ENCODE measurements around the gene CRISPLD2. TPM values are rescaled to one million over a fixed set of nuclear protein-coding genes. Genes with fewer than 3 reads are reported as not detected.

CRISPLD2 gene
- total RNA-seq, 4 donors from 2014 or later: 6.0 to 166 (median 24.2) TPM

GRCh38 chr16:84825896-84826557 lies 6.2 kb downstream of the CRISPLD2 start:
- Histone ChIP-seq H3K27me3 (peaks cover 0 to 35% (median 0%) of the 10 kb centered on the region in 4 donors), H3K9me3 (no peaks in the 10 kb centered on the region), H3K4me1 (peaks cover 0 to 85% (median 29%) of the 10 kb centered on the region in 3 donors), H3K27ac (peak overlapping the region; percentile 69 to 93 (median 92)), H3K36me3 (no peaks in the 10 kb centered on the region), H3K4me3 (peak overlapping the region in 1 of 4 donors; percentile 16)
- no peak for DNase-seq
- 59 to 83% methylated on average over 8 of the region's 8 CpGs for WGBS, 2 donors
- intact Hi-C loops (cut with DNase I): no loop called here
- TF ChIP-seq POLR2A (IDR thresholded peaks at IDR 0.05) (no peak), CTCF (IDR thresholded peaks at IDR 0.05) (no peak)

DNA sequence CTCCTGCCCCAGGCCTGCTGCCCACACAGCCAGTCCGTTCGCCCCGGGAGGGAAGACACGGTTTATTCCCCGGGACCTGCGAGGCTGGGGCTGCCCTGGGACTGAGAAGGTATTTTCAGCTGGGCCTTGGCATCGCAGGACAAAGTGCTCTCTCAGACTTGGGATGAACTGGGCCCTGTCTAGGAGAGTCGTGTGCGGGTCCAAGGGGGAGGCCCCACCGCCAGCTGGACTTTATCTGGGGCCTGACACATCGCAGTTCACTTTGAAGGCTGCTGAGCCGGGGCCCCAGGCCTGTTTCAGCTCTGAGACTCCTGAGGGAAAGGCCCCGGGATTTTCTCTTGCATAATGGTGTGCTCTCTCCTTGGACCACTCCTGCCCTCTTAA lies 6.8 kb downstream of the CRISPLD2 start:
- DNase-seq: no peak
- no peak for TF ChIP-seq POLR2A (IDR thresholded peaks at IDR 0.05)
- no peak for TF ChIP-seq CTCF (IDR thresholded peaks at IDR 0.05)
- WGBS, 2 donors: 47 to 74% methylated on average over 7 of the region's 13 CpGs
- Histone ChIP-seq H3K27me3 (peaks cover 0 to 29% (median 0%) of the 10 kb centered on the region in 4 donors), H3K27ac (peak overlapping the region; percentile 69 to 93 (median 92)), H3K4me1 (peaks cover 0 to 85% (median 29%) of the 10 kb centered on the region in 3 donors), H3K36me3 (no peaks in the 10 kb centered on the region), H3K9me3 (no peaks in the 10 kb centered on the region), H3K4me3 (peak overlapping the region in 1 of 4 donors; percentile 16)
- intact Hi-C loops (cut with DNase I): no loop called here

DNA sequence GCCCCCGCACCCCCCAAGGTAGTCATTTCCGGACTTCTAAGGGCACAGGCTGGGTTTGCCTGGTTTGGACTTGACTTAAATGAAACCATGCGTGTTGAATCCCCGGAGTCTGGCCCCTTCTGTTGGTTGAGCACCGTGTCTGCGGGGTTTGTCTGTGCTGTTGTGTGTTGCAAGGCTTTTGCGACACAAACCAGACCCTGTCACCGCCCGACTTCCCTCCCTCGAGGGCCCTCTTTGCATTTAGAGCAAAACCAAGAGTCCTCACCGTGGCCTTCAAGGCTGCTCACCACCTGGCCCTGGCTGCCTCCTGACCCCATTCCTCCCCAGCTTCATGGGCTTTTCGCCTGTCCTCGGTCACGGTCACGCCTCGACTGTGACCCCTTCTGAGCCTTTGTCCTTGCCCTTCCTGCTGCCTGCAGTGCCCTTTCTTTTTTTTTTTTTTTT lies 7.4 kb downstream of the CRISPLD2 start:
- WGBS, 2 donors: 66 to 82% methylated on average over 13 to 16 of the region's 16 CpGs
- peak overlapping the region in 1 of 4 donors; percentile 31 for H3K4me3 ChIP-seq
- DNase-seq: no peak
- H3K27ac ChIP-seq: peak overlapping the region; percentile 69 to 93 (median 92)
- H3K9me3 ChIP-seq: no peaks in the 10 kb centered on the region
- TF ChIP-seq CTCF (IDR thresholded peaks at IDR 0.05): no peak
- no peak for TF ChIP-seq POLR2A (IDR thresholded peaks at IDR 0.05)
- H3K4me1 ChIP-seq: peaks cover 0 to 85% (median 34%) of the 10 kb centered on the region in 3 donors
- H3K27me3 ChIP-seq: peaks cover 0 to 23% (median 0%) of the 10 kb centered on the region in 4 donors
- no peaks in the 10 kb centered on the region for H3K36me3 ChIP-seq
- intact Hi-C loops (cut with DNase I): no loop called here

DNA sequence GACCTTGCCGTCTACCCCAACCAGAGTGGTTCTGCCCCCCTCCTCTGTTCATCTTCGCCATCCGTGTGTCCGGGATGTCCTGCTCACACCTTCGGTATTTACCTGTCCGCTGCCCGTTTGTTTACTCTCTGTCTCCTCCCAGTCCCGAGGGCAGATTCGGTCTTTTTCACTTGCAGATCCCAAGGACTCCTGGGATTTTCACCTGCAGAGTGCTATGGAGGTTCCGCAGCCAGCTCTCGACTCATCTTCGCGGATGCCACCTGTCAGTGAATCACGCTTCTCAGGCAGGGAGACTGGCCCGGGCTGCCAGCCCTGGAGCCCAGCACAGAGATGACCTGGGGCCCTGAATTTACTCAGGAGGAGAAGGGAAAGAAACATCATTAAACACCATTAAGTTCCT lies 8.1 kb downstream of the CRISPLD2 start:
- intact Hi-C loops (cut with DNase I): no loop called here
- H3K4me3 ChIP-seq: no peak overlapping the region
- peak overlapping the region; percentile 69 to 93 (median 92) for H3K27ac ChIP-seq
- 72 to 81% methylated on average over 8 of the region's 15 CpGs for WGBS, 2 donors
- peaks cover 0 to 17% (median 0%) of the 10 kb centered on the region in 4 donors for H3K27me3 ChIP-seq
- H3K4me1 ChIP-seq: peaks cover 0 to 90% (median 36%) of the 10 kb centered on the region in 3 donors
- no peak for DNase-seq
- H3K9me3 ChIP-seq: no peaks in the 10 kb centered on the region
- H3K36me3 ChIP-seq: no peaks in the 10 kb centered on the region
- TF ChIP-seq POLR2A (IDR thresholded peaks at IDR 0.05): no peak
- no peak for TF ChIP-seq CTCF (IDR thresholded peaks at IDR 0.05)

- peak overlapping the region; percentile 69 to 93 (median 92) for H3K27ac ChIP-seq
- no peak overlapping the region for H3K4me3 ChIP-seq
- no peak for TF ChIP-seq CTCF (IDR thresholded peaks at IDR 0.05)
- no peak for TF ChIP-seq POLR2A (IDR thresholded peaks at IDR 0.05)
- no peaks in the 10 kb centered on the region for H3K9me3 ChIP-seq
- 71 to 89% methylated on average over 5 of the region's 5 CpGs for WGBS, 2 donors
- intact Hi-C loops (cut with DNase I): no loop called here
- DNase-seq: no peak
- H3K27me3 ChIP-seq: peaks cover 0 to 13% (median 0%) of the 10 kb centered on the region in 4 donors
- peaks cover 0 to 93% (median 36%) of the 10 kb centered on the region in 3 donors for H3K4me1 ChIP-seq
- no peaks in the 10 kb centered on the region for H3K36me3 ChIP-seq
These were observed 8.5 kb downstream of the CRISPLD2 start for GRCh38 chr16:84828322-84828721.
